SK-N-DZ (cell line): Measurements from ENCODE around the gene PDE7B.

Experiments
- DNase-seq: peaks from one replicate; pipeline ENCODE4 v3.0.0-alpha.2; 2015; ENCODE audit warnings: low spot score

Gene PDE7B

DNA sequence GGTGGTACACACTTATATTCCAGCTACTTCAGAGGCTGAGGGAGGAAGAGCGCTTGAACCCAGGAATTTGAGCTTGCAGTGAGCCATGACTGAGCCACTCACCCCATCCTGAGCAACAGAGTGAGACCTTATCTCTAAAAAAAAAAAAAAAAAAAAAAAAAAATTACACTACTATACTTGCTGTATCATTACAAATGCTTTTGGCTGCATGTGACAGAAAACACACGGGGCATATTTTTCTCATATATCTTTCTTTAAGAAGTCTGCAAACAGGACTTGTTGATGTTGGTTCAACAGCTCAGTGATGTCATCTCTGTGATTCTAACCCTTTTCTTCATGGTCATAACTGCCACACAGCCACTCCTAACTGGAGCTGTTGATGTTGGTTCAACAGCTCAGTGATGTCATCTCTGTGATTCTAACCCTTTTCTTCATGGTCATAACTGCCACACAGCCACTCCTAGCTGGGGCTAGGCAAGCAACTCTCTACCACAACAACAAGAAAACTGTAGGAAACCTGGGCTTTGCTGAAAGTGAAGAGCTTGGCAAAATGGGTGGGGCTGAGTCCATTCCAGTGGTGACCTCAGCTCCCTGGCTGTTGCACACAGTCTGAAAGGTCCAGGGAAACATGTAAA is 378.8 kb downstream of the PDE7B start:
- DNase-seq: no peak

DNA sequence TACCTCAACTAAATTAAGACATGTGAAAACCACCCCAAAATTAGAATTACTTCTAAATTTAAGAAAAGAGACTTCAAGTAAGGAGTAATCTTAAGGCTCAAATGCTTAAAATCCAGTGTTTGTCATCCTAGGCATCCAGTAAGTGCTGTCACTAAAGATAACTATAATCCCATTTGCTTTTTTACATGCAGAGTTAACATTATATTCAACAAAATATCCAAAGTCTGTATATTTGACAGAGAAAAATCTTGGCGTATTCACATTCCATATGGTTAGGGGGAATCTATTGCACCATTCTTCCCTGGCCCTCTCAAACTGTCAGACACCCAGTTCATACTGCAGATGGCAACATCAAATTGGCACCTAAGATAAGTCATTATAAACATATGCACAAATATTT is 381.2 kb downstream of the PDE7B start:
- DNase-seq: no peak

DNA sequence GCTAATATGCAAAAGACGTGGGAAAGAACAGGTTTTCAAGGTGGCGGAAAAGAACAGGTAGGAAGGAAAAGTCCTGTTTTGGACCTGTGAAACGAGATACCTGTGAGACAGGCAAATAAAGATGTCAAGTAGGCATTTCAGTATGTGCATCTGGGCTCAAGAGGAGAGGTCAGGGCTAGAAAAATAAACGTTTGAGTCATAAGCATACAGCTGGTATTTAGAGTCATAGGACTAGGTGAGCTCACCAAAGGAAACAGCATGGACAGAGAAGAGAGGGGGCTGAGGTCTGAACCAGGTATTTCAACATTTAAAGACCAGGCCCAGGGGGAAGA is 383.7 kb downstream of the PDE7B start:
- DNase-seq: no peak

DNA sequence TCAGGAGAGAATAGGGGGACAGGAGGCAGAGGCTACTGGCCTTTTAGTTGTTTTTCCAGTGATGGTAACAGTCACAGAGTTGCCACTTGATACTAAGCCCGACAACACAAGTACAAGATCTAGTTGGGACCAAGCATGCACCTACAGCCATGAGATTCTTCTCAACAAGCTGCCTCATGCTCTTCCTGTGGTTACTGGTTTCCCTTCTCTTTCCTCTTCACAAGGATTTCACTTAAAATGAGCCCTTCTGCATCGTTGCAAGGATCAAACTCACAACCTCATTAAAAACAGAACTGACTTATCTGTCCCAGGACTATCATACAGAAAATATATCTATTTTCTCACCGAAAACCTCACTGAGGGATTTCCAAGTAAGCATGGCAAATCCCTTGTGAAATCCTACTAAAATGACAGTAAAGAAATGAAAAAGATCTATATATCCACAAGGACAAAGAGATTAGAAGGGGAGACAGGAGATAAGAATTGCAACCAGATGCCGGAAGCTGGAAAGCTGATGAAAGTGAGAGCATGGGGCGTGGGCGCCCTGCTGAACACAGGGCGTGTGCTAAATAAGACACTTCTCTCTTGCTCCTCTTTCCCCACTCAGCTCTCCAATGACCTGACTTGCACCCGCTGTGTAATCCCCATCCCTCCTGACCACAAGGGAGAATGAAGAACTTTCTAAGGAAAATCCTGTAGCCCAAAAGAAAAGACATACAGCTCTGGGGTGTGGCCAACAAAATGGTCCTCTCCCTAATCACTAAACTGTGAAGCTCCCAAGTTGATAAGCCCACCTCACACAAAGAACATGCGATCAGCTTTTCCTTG is 385.2 kb downstream of the PDE7B start:
- DNase-seq: no peak

DNA sequence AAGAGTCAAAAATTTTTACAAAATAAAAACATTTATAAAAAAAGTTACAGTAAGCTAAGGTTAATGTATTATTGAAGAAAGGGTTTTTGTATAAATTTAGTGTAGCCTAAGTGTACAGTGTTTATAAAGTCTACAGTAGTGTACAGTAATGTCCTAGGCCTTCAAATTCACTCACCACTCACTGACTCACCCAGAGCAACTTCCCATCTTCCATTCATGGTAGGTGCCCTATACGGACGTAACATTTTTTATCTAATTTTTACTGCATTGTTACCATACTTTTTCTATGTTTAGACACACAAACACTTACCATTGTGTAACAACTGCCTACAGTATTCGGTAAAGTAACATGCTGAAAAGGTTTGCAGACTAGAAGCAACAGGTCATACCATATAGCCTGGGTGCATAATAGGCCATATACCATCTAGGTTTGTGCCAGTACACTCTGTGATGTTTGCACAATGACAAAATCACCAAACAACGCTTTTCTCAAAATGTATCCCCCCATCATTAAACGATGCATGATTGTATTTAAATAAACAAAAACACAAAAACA is 392.6 kb downstream of the PDE7B start:
- DNase-seq: no peak
